ENCODE data around the gene SNAP47.

DNA sequence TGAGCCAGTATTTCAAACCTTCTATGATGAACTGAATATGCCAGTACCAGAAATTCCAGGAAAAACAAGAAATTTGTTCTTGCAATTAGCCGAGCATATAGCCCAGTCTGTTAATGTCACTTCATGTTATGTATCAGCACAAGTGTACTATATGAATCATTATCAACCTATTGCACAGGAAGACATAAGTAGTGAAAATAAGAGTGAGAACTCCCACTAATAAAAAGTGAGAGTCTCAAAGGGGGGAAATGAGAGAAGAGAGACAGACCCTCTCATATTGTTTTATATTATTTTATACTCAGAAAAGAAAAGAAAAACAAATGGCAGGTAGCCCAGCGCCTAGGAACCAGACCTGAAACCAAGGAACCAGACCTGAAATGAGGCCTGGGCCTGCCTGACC, 16.3 kb upstream of the SNAP47 start:
- TF ChIP-seq, protein P1, sequence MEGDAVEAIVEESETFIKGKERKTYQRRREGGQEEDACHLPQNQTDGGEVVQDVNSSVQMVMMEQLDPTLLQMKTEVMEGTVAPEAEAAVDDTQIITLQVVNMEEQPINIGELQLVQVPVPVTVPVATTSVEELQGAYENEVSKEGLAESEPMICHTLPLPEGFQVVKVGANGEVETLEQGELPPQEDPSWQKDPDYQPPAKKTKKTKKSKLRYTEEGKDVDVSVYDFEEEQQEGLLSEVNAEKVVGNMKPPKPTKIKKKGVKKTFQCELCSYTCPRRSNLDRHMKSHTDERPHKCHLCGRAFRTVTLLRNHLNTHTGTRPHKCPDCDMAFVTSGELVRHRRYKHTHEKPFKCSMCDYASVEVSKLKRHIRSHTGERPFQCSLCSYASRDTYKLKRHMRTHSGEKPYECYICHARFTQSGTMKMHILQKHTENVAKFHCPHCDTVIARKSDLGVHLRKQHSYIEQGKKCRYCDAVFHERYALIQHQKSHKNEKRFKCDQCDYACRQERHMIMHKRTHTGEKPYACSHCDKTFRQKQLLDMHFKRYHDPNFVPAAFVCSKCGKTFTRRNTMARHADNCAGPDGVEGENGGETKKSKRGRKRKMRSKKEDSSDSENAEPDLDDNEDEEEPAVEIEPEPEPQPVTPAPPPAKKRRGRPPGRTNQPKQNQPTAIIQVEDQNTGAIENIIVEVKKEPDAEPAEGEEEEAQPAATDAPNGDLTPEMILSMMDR (optimal IDR thresholded peaks at IDR 0.05 in 1 of 3, IDR thresholded peaks at IDR 0.05 in 1 of 3, conservative IDR thresholded peaks at IDR 0.05 in 1 of 3; ENCODE audit: extremely low read depth in 1 of 3, insufficient read depth in 2 of 3, low read length in 3 of 3), result no peak
- TF ChIP-seq EZH2 (IDR thresholded peaks at IDR 0.05; ENCODE audit: low read length), result no peak
